Transverse colon (tissue), 4 donors: ENCODE results near the gene SLC35G2. TPM values are rescaled to one million over a fixed set of nuclear protein-coding genes. Genes with fewer than 3 reads are reported as not detected.

ENCODE experiments used
- DNase-seq: peaks from one replicate; pipeline ENCODE4 v3.0.0-alpha.2; 2019
- H3K27ac ChIP-seq, 4 donors: fragments of 200-600 bp; sonication (generic); 2 replicates each; pipeline ENCODE4 v1.5.1; 2016 to 2018; ENCODE audit warnings: inconsistent platforms in 4 of 4
- H3K27me3 ChIP-seq: fragments of 200-600 bp; sonication (generic); 2 replicates; pipeline ENCODE4 v1.5.1; 2017; ENCODE audit warnings: inconsistent platforms
- H3K36me3 ChIP-seq, 4 donors: fragments of 200-600 bp; sonication (generic); 2 replicates each; pipeline ENCODE4 v1.5.1; 2017 to 2019; ENCODE audit warnings: inconsistent platforms in 4 of 4
- H3K4me1 ChIP-seq, 4 donors: fragments of 200-600 bp; sonication (generic); 2 replicates each; pipeline ENCODE4 v1.5.1; 2017 to 2020; ENCODE audit warnings: inconsistent platforms in 4 of 4
- H3K4me3 ChIP-seq, 4 donors: fragments of 200-600 bp; sonication (generic); 1 replicate in 1 of 4; 2 replicates in 3 of 4; pipeline versions ENCODE4 v1.5.1 to v1.6.1; 2017 to 2019; ENCODE audit warnings: inconsistent platforms in 4 of 4
- H3K9me3 ChIP-seq, 2 donors: fragments of 200-600 bp; sonication (generic); 2 replicates each; pipeline ENCODE4 v1.5.1; 2017 to 2019; ENCODE audit warnings: inconsistent platforms in 2 of 2
- CTCF ChIP-seq, 5 experiments: fragments of 200-600 bp in 3 of 5; fragments of 450-650 bp in 2 of 5; sonication (generic) in 3 of 5; IDR thresholded peaks; 1 replicate in 2 of 5; 2 replicates in 3 of 5; pipeline ENCODE4 v1.5.1; 2016 to 2017; ENCODE audit warnings: antibody characterized with exemption in 5 of 5, inconsistent platforms in 3 of 5, mild to moderate bottlenecking in 2 of 5, moderate library complexity in 1 of 5
- EP300 ChIP-seq: sonication (generic); formaldehyde crosslinking; IDR thresholded peaks from one replicate; pipeline ENCODE4 v1.6.1; 2017; ENCODE audit warnings: antibody characterized with exemption, low read depth
- POLR2A ChIP-seq: fragments of 450-650 bp; IDR thresholded peaks from one replicate; pipeline ENCODE4 v1.6.1; 2016; ENCODE audit warnings: antibody characterized with exemption, mild to moderate bottlenecking, moderate library complexity
- POLR2AphosphoS5 ChIP-seq, 3 donors: sonication (generic); formaldehyde crosslinking; IDR thresholded peaks; one replicate each; pipeline ENCODE4 v1.6.1; 2016; ENCODE audit warnings: antibody characterized with exemption in 3 of 3
- WGBS, 2 donors: methylation state at CpG; one replicate each; pipeline ENCODE4 v1.1.5; 2018; ENCODE audit warnings: low coverage in 1 of 2; 5-methylcytosine and 5-hydroxymethylcytosine counted together
- in situ Hi-C, 4 donors: fragments of 200-750 bp; cut with MboI; loops; one replicate each; pipeline versions ENCODE4 v1.15.0 to v1.15.1; 2017; ENCODE audit warnings: low sequenced_read_pairs in 3 of 4, low pct_ligation_motif_present in 1 of 4, low pct_unique_long_range_greater_than_20kb in 1 of 4
- intact Hi-C: fragments of 100-400 bp; cut with DNase I; formaldehyde crosslinking; loops from one replicate; pipeline ENCODE4 v1.15.1; 2023; ENCODE audit warnings: low total_unique reads
- total RNA-seq, 4 donors: library from RNA; depleted of rRNA; stranded (reverse); fragments of >200 nt; gene quantifications; one replicate each; pipeline ENCODE4 v1.1.0, GENCODE V29; 2016

The SLC35G2 gene
- total RNA-seq, 4 donors from 2014 or later = 0.68 to 23.3 (median 2.1) TPM; not detected in 1

DNA sequence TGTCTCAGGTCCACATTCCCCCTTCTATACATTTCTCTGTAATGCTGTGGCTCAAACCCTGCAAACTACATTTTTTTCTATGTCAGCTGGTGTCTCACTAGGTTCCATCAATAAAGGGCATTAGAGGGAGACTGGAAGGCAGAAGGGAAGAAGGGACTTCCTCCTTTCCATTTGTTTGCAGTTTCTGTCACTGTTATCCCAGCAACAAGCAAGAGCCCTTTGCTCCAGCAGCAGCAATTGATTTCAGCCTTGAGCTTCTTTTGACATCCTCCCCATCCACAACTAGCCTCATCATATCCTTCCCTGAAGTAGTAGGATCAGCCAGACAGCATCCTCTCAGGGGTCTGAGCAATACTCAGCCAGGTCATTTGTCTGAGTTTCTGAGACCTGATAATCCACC lies 37.7 kb downstream of the SLC35G2 start:
- H3K4me3 ChIP-seq = no peak overlapping the region
- intact Hi-C loops = no loop called here
- peaks cover 5 to 11% (median 9%) of the 10 kb centered on the region in 4 donors for H3K4me1 ChIP-seq
- in situ Hi-C loops = loop anchor here in 1 of 4 donors (25.0 kb wide), 1 partner anchor 131 kb away; no protein-coding TSS in a partner anchor
- H3K9me3 ChIP-seq = no peaks in the 10 kb centered on the region
- no peaks in the 10 kb centered on the region for H3K27me3 ChIP-seq
- TF ChIP-seq POLR2AphosphoS5 (IDR thresholded peaks at IDR 0.05) (no peak), EP300 (no peak), CTCF (IDR thresholded peaks at IDR 0.05) (no peak), POLR2A (no peak)
- no peaks in the 10 kb centered on the region for H3K36me3 ChIP-seq
- no peak for DNase-seq
- H3K27ac ChIP-seq = no peak overlapping the region

- no peak overlapping the region for H3K4me3 ChIP-seq
- in situ Hi-C loops (loop anchor here in 1 of 4 donors (25.0 kb wide), 1 partner anchor 129 kb away; no protein-coding TSS in a partner anchor), intact Hi-C loops (no loop called here)
- H3K9me3 ChIP-seq = no peaks in the 10 kb centered on the region
- H3K27me3 ChIP-seq = no peaks in the 10 kb centered on the region
- no peak for TF ChIP-seq POLR2AphosphoS5 (IDR thresholded peaks at IDR 0.05)
- TF ChIP-seq CTCF (IDR thresholded peaks at IDR 0.05) = no peak
- no peak for TF ChIP-seq EP300
- no peak for TF ChIP-seq POLR2A
- no peaks in the 10 kb centered on the region for H3K36me3 ChIP-seq
- DNase-seq = no peak
- peak overlapping the region in 1 of 4 donors; percentile 21 for H3K27ac ChIP-seq
- H3K4me1 ChIP-seq = peaks cover 7 to 16% (median 14%) of the 10 kb centered on the region in 4 donors
Measured at GRCh38 chr3:136858381-136858780, 39.5 kb downstream of the SLC35G2 start.

DNA sequence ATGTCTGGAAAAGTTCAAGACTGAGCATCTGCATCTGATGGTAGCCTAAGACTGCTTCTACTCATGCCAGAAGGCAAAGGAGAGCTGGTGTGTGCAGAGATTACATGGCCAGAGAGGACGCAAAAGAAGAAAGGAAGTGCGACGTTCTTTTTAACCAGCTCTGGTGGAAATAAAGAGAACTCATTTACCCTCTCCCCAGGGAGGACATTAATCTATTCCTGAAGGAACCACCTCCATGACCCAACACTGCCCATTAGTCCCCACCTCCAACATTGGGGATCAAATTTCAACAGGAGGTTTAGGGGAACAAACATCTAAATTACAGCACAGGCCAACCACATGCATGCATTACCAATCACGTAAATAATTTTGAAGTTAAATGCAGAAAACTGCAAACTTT lies 41.6 kb downstream of the SLC35G2 start:
- no peaks in the 10 kb centered on the region for H3K9me3 ChIP-seq
- H3K4me1 ChIP-seq = peaks cover 11 to 19% (median 17%) of the 10 kb centered on the region in 4 donors
- intact Hi-C loops (no loop called here), in situ Hi-C loops (loop anchor here in 1 of 4 donors (25.0 kb wide), 1 partner anchor 127 kb away; no protein-coding TSS in a partner anchor)
- no peak for DNase-seq
- no peaks in the 10 kb centered on the region for H3K27me3 ChIP-seq
- peak overlapping the region in 3 of 4 donors; percentile 88 to 99 (median 96) for H3K27ac ChIP-seq
- 63 to 71% methylated on average over 1 to 4 of the region's 4 CpGs for WGBS, 2 donors
- no peaks in the 10 kb centered on the region for H3K36me3 ChIP-seq
- TF ChIP-seq CTCF (IDR thresholded peaks at IDR 0.05) = no peak
- H3K4me3 ChIP-seq = peak overlapping the region in 2 of 4 donors; percentile 67 to 69

- DNase-seq = peak; percentile 99
- in situ Hi-C loops = loop anchor here in 1 of 4 donors (25.0 kb wide), 1 partner anchor 125 kb away; no protein-coding TSS in a partner anchor
- peak within 1 kb of the TSS; percentile 64 to 98 (median 68) for H3K4me3 ChIP-seq
- WGBS, 2 donors = 0% methylated on average over 24 of the region's 67 CpGs; no CpG with 5 or more reads in 1 of the 2 donors
- H3K4me1 ChIP-seq = peaks cover 11 to 20% (median 18%) of the 10 kb centered on the region in 4 donors
- TF ChIP-seq POLR2A (peak; percentile 91), POLR2AphosphoS5 (IDR thresholded peaks at IDR 0.05) (peak; percentile 93 to 97 (median 97)), CTCF (IDR thresholded peaks at IDR 0.05) (peak in 1 of 5 experiments; percentile 21), EP300 (no peak)
- H3K36me3 ChIP-seq = no peaks in the 10 kb centered on the region
- peak within 1 kb of the TSS; percentile 88 to 99 (median 95) for H3K27ac ChIP-seq
- intact Hi-C loops = no loop called here
- H3K27me3 ChIP-seq = no peaks in the 10 kb centered on the region
- no peaks in the 10 kb centered on the region for H3K9me3 ChIP-seq
Measured at GRCh38 chr3:136861890-136862616, 43.1 kb downstream of the SLC35G2 start, which contains the start of gene NCK1. Gene NCK1, plus strand, starts transcription at chr3:136862208. Its CDS starts 65,794 bp downstream, at chr3:136928002.
